Measurements from ENCODE around the gene TIMP2. TPM values are rescaled to one million over a fixed set of nuclear protein-coding genes. Genes with fewer than 3 reads are reported as not detected.

Gene TIMP2
- 106 to 109 TPM (median 106 TPM) in 3 replicates for total RNA-seq

- H3K27ac Mint-ChIP-seq, result peak within 1 kb of the TSS; percentile 77
- H3K36me3 Mint-ChIP-seq, result no peaks in the 10 kb centered on the region
- no peaks in the 10 kb centered on the region for H3K27me3 Mint-ChIP-seq (ENCODE audit: low read depth)
- H3K9me3 Mint-ChIP-seq, result no peaks in the 10 kb centered on the region
- peak; percentile 83 to 91 for DNase-seq (ENCODE audit: low spot score in 2 of 2, unreplicated experiment in 2 of 2)
- peaks cover 29% of the 10 kb centered on the region for H3K4me1 Mint-ChIP-seq
- peak; percentile 44 for TF ChIP-seq CTCF (IDR thresholded peaks at IDR 0.05; ENCODE audit: unreplicated experiment)
- peak within 1 kb of the TSS; percentile 77 for H3K4me3 Mint-ChIP-seq
Observed at GRCh38 chr17:78925234-78925633, at the start of gene TIMP2. TIMP2 (minus strand) TSS chr17:78925387; CDS start chr17:78925088, 299 bp downstream.

- H3K27ac Mint-ChIP-seq, result peak overlapping the region; percentile 50
- H3K4me3 Mint-ChIP-seq, result no peak overlapping the region
- no peak for TF ChIP-seq CTCF (IDR thresholded peaks at IDR 0.05; ENCODE audit: unreplicated experiment)
- H3K36me3 Mint-ChIP-seq, result peaks cover 6% of the 10 kb centered on the region
- H3K9me3 Mint-ChIP-seq, result no peaks in the 10 kb centered on the region
- no peaks in the 10 kb centered on the region for H3K27me3 Mint-ChIP-seq (ENCODE audit: low read depth)
- H3K4me1 Mint-ChIP-seq, result peaks cover 44% of the 10 kb centered on the region
- DNase-seq (ENCODE audit: low spot score in 2 of 2, unreplicated experiment in 2 of 2), result no peak
Observed at GRCh38 chr17:78973792-78974520, 48.8 kb upstream of the TIMP2 start.

DNA sequence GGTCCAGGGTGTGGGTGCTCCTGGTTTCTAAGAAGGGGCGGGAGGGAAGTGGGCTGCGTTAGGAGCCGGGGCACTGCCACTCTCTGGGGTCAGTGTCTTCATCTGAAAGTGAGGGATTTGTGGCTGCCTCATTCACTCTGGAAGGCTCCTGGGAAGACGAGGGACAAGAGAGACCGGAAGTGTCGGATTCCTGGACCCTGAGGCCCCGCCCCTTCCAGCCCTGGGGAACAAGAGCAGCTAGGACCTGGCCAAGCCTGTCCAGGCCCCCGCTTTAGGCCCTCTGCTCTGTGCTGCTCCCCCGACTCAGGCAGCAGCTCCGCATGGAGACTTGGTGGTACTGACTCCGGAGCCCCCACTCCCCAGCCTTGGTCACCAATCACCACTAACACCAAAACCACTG, 48.0 kb upstream of the TIMP2 start:
- TF ChIP-seq CTCF (IDR thresholded peaks at IDR 0.05; ENCODE audit: unreplicated experiment), result no peak
- H3K9me3 Mint-ChIP-seq, result no peaks in the 10 kb centered on the region
- H3K4me3 Mint-ChIP-seq, result no peak overlapping the region
- no peak overlapping the region for H3K27ac Mint-ChIP-seq
- H3K36me3 Mint-ChIP-seq, result peaks cover 6% of the 10 kb centered on the region
- no peaks in the 10 kb centered on the region for H3K27me3 Mint-ChIP-seq (ENCODE audit: low read depth)
- H3K4me1 Mint-ChIP-seq, result peaks cover 41% of the 10 kb centered on the region
- DNase-seq (ENCODE audit: low spot score in 2 of 2, unreplicated experiment in 2 of 2), result no peak

DNA sequence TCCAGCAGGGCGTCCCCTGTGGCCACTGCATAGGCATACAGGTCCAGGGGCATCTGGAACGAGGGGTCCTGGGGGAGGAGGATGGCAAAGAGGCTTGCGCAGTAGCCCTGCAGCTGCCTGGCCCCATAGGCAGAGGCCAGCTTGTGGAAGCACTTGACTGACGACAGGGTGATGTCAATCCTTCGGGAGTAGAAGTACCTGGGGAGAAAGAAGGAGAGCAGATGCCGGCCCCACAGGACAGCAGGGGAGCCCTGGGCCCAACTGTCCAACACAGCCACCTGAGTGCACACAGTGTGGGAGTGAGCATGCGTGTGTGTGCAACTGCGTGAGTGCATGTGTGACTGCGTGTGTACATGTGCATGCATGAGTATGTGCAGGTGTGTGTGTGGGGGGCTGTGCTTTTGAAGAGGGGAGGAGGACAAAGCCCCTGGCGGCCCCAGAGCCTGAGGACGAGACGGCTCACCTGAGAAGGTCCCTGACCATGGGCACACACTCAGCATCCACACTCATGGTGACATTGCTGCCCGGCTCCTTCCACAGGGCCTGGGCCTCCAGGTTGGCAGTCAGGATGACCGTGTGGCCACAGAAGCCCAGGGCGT, 47.4 kb upstream of the TIMP2 start:
- H3K9me3 Mint-ChIP-seq, result no peaks in the 10 kb centered on the region
- H3K4me1 Mint-ChIP-seq, result peaks cover 35% of the 10 kb centered on the region
- H3K27me3 Mint-ChIP-seq (ENCODE audit: low read depth), result no peaks in the 10 kb centered on the region
- H3K27ac Mint-ChIP-seq, result no peak overlapping the region
- H3K36me3 Mint-ChIP-seq, result peaks cover 6% of the 10 kb centered on the region
- DNase-seq (ENCODE audit: low spot score in 2 of 2, unreplicated experiment in 2 of 2), result no peak
- no peak overlapping the region for H3K4me3 Mint-ChIP-seq
- no peak for TF ChIP-seq CTCF (IDR thresholded peaks at IDR 0.05; ENCODE audit: unreplicated experiment)

DNA sequence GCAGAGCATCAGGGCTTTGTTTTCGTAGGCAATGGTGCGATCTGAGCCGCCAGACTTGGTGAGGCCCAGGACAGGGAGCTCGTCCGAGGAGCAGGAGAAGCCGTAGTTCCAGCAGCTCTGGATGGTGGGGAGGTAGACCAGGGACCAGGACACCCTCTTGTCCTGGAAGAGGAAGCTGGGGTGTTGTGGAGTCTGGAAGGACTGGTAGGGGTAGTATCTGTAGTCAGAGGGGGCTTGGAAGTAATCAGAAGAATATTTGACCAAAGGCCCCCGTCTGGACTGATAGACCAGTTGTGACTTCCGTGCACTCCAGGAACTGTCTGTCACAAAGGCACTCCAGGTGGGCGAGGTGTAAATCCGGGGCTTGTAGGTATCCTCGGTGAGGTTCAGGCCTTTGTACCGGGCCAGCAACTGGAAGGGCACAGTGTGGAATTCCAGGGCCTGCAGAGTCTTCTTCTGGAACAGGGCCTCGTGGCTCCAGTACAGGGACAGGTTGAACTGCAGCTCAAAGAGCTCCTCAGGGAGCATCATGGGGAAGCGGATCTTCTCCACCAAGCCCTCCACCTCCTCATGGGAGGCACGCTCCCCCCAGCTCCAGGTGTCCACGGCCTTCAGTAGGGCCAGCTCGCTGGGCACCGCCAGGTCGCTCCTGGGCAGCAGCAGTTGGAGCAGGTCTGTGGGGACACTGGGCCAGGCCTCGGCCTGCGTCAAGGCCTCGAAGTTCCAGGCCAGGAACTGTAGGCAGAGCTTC, 46.7 kb upstream of the TIMP2 start:
- Mint-ChIP-seq H3K4me1 (peaks cover 28% of the 10 kb centered on the region), H3K27ac (peak overlapping the region; percentile 92), H3K4me3 (no peak overlapping the region), H3K36me3 (peaks cover 6% of the 10 kb centered on the region), H3K27me3 (ENCODE audit: low read depth) (no peaks in the 10 kb centered on the region), H3K9me3 (no peaks in the 10 kb centered on the region)
- DNase-seq (ENCODE audit: low spot score in 2 of 2, unreplicated experiment in 2 of 2), result no peak
- no peak for TF ChIP-seq CTCF (IDR thresholded peaks at IDR 0.05; ENCODE audit: unreplicated experiment)
